Stimulated activated CD4-positive, alpha-beta T cell treated with anti-CD3 and anti-CD28 coated beads, Interleukin-4, amount 100 ng/mL, for 1 hour (primary cell): ENCODE data around the gene ISY1.
"Not testable (repeated sequence)": the region's sequence is repeated elsewhere in the genome, so short reads cannot be mapped to it uniquely, and the experiment has no call there.

ENCODE experiments used
- DNase-seq: peaks from one replicate; pipeline ENCODE4 v3.0.0-alpha.2; 2020

ISY1 gene

DNA sequence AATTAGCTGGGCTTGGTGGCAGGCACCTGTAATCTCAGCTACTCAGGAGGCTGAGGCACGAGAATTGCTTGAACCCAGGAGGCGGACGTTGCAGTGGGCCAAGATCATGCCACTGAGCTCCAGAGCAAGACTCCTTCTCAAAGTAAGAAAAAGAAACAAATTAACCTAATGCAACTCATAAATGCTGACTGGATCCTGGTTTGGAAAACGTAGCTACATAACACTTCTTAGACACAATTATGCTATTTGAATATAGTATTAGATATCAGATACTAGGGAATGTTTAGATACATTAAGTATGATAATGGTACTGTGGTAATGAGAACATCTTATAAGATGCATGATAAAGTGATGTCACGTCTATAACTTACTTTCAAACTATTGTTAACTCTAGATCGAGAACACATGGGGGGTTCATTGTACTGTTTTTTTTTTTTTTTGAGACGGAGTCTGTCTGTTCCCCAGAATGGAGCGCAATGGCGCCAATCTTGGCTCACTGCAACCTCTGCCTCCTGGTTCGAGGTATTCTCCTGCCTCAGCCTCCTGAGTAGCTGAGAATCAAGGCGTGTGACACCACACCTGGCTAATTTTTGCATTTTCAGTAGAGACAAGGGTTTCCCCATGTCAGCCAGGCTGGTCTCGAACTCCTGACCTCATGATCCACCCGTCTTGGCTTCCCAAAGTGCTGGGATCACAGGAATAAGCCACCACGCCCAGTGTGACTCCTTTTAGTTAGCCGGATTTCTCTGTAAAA is 5.9 kb upstream of the ISY1 start:
- no peak for DNase-seq

DNA sequence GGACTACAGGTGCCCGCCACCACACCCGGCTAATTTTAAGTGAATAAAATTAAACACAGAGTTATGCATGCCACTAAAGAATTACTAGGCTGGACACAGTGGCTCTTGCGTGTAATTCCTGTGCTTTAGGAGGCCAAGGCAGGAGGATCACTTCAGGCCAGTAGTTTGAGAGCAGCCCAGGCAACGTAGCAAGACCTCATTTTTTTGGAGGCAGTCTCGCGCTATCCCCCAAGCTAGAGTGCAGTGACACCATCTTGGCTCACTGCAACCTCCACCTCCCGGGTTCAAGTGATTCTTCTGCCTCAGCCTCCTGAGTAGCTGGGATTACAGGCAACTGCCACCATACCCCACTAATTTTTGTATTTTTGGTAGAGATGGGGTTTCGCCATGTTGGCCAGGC is 4.7 kb upstream of the ISY1 start:
- not testable (repeated sequence) for DNase-seq

DNA sequence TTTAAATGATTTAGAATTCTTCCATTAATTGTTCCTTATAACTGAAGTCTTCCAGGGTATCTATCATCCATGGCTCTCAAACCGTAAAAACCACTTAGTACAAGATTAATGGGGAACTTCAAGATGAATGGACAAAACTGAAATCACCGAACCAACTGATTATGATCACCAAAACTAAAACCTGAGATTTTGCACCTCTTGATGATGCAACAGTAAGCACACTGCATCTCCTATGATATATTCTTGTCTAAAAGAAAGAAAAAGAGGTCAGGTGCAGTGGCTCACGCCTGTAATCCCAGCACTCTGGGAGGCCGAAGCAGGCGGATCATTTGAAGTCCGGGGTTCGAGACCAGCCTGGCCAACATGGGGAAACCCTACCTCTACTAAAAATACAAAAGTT is 3.6 kb upstream of the ISY1 start:
- DNase-seq: no peak

DNA sequence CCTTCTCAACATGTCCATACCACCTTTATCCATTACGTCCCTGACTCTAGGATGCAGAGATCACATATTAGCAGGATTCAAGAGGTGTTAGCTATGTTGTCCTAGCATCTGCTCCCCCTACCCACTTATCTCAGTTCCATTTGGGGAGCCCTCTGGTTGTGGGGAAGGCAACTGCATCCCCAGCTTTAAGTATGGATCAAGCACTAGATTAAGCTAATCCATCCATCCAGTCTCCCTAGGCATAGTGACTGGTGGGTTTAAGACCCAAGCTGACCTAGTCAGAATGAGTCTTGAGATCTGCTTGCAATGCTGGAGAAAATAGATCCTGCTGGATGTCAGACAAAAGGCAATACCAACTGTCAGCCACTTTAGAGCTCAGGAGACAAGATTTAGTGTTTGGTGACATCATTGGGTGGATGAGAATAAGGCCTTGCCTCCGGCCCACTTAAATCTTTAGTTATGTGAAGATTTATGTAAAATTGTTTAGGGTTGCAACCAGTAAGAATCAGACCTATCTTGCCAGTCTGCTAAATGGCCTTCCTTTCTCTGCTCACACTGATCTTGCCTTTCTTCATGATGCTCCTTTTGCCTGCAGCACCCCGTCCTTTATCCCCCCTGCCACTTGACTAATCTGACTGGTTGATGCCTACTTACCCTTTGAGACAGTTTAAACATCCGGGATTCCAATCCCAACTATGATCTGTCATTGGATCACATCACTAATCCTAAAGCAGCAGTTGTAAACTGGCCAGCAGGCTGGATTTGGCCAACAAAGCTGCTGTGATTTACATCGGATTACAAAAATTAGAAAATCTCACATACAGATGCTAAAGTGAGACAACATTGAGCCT is 2.1 kb upstream of the ISY1 start:
- no peak for DNase-seq

- DNase-seq: peak; percentile 32
Measured at GRCh38 chr3:129161860-129162271, 1.0 kb upstream of the ISY1 start.

GRCh38 chr3:129144786-129145185 is 16.1 kb downstream of the ISY1 start:
- DNase-seq: no peak

- not testable (repeated sequence) for DNase-seq
Measured at GRCh38 chr3:129141011-129141410, 19.9 kb downstream of the ISY1 start.

GRCh38 chr3:129139911-129140310 is 21.0 kb downstream of the ISY1 start:
- no peak for DNase-seq

- DNase-seq: not testable (repeated sequence)
Measured at GRCh38 chr3:129136275-129136674, 24.6 kb downstream of the ISY1 start.

DNA sequence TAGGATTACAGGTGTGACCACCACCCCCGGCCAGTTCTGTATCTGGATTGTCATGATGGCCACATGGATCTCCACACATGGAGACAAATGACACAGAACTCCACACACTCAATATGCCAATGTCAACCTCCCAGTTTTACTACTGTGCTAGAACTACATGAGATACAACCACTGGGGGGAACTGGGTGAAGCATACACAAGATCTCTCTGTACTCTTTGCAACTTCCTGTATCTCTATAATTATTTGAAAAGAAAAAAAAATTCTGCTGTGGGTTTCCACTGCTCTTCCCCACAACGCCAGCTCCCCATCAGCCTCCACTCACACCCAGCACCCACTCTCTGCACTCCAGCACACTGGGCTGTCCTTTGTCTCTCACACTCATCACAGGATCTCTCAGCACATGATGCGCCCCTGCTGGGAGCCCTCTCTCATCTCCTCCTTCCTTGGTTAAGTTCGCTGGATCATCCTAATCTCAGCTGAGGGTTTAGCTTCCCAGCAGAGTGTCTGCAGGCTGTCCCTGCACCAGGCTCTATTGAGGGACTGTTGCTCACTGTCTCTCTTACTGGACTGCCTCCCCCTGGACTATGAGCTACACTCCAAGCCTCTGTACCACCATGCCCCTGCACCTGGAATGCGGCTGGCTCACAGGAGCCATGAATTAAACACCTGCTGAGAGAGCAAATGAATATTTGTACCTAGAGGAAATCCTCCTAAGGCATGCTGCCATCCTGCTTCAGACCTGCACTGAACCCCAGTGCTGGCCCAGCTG is 28.6 kb downstream of the ISY1 start:
- DNase-seq: no peak

DNA sequence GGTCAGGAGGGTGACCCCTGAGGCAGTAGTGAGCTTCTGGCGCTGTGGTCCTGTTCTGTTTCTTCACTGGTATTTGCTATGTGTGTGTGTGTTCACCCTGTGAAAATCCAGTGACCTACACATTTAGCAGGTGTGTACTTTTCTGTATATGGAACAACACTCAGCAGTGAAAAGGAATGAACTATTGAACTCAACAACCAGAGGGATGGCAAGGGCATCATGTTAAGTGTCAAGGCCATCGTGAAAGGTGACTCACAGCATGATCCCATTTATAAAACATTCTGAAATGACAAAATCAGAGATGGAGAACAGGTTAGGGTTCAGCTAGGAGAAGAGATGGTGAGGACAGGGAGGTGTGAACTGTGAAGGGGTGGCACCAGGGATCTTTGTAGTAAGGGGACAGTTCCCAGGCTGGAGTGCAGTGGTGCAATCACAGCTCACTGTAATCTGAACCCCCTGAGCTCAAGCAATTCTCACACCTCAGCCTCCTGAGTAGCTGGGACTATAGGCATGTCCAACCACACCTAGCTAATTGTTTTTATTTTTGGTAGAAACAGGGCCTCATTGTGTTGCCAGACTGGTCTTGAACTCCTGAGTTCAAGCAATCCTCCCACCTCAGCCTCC is 29.3 kb downstream of the ISY1 start:
- DNase-seq: no peak

DNA sequence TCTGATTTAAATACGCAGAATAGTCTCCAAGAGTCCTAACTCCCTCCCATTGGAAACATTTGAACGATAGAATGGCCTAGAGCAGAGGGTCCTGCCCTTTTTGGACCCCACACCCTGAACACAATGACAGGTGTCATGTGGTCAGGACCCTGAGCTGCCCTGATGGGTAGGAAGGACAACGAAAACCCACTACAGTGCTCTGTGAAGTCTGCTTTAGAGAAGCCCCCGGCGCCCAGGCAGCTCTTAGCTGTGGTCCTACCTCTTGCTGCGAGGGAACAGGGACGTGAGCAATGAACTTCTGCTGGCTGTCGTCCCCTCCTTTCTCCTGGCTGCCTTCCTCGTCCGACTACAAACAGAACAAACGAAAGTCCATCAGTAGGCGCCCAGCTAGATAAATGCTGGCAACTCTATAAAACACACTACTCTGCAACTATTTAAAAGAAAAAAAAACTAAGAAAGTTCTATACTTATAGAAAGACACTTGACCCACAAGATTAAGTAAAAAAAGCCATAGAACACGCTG is 30.5 kb downstream of the ISY1 start:
- DNase-seq: no peak

GRCh38 chr3:129128357-129129155 is 32.3 kb downstream of the ISY1 start:
- DNase-seq: no peak

DNA sequence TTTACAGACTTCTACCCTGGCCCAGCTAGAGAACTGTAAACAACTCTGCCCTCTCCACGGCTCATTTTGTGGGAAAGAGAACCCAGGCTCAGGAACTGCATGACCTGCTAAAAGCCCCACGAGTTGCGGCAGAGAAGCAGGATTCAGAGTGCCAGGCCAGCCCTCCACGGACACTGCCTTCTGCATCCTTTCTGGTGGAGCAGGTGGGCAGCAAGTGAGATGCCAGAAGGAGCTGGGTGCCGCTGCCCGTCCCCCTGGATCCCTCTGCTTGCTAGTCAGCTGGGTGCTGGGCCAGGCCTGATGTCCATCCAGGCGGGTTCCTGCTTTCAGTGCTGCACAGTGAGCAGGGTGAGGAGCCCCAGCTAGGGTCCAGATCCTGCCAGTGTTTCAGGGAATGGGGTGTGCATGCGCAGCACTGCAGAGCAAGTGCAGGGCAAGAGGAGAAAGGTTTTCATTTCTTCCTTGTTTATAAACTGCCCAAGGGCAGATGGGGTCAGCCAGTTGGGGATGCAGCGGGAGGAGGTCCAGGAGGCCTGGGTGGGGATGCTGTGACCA is 34.1 kb downstream of the ISY1 start:
- DNase-seq: no peak

GRCh38 chr3:129123314-129124060 is 37.4 kb downstream of the ISY1 start:
- DNase-seq: no peak

DNA sequence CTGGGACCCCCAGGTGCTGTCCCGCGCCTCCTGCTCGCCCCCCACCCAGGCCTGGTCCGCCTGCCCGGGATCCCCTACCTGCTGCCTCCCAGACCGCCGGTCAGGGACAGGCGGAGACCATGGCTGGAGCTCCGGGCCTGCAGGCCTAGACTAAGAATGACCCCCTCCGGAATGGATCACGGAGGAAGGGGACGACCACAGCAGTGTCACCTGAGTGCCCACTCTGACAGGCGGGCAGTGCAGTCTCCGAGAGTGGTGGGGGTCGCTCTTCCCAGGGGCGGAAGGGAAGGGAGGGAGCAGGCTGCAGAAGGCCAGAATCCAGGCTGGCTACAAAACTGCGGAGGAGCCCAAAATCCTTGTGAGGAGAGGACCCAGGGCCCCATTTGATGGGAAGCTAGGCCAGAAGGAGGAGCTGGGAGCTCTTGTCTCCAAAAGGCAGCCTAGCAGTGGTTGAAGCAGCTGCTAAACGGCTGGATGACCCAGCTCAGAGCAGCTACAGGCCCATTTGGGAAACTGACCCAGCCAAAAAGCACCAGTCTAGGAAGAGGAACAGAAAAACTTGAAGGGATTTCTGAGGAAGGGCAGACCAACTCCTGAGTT is 38.4 kb downstream of the ISY1 start:
- DNase-seq: no peak

DNA sequence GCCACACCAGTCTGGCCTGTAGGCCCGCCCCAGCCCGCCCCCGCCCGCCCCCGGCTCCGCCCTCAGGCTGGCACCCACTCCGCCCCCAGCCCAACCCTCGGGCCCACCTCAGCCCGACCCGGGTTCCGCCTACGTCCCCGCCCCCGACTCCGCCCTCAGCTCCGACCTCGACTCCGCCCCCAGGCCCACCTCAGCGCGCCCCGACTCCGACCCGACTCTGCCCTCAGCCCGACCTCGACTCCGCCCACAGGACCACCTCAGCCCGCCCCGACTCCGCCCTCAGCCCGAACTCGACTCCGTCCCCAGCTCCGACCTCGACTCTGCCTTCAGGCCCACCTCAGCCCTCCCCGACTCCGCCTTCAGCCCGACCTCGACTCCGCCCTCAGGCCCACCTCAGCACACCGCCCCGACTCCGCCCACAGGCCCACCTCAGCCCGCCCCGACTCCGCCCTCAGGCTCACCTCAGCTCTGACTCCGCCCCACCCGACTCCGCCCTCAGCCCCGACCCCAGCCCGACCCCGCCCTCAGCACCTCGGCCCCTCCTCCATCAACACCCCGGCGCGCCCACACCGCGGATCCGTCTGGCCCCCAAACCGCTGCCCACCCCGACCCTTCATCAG is 39.0 kb downstream of the ISY1 start, which contains the start of gene RAB43:
Gene RAB43, minus strand, starts transcription at position 13 of the 620 bp plus-strand sequence. CDS start 315 bp downstream, outside the sequence.
- peak; percentile 83 for DNase-seq

DNA sequence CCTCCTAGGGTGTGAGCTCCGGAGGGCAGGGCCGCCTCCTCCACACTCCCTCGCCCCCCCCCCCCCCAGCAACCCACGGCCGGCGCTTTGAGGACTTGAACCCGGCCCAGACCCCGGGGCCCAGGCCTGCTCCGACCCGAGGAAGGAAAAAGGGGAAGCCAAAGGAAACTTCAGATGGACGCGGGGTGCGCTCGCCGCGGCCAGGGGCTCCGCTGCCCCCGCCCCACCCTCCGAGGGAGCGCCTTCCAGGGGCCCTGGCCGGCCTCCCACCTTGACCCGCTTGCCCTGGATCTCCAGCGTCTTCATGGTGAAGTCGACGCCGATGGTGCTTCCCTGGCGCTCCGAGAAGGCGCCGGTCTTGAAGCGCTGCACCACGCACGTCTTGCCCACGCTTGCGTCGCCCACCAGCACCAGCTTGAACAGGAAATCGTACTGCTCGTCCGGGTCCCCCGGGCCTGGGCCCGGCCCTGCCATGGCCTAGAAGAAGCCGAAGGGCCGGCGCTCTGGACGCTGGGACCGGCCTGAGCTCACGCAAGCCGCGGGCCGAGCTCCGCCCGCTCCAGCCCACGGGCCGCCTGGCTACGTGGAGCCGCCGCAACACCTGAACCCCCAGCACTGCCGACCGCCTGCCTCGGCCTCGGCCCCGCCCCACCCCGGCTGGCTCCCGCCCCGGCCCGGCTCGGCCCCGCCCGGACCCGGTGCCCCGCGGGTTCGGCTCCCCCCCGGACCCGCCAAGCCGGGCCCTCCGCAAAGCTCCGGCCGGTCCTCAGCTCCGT is 39.7 kb downstream of the ISY1 start:
- DNase-seq: peak; percentile 56
